Measurements from ENCODE around the gene MPC2.
"Not testable (repeated sequence)": the region's sequence is repeated elsewhere in the genome, so short reads cannot be mapped to it uniquely, and the experiment has no call there.

Gene MPC2

GRCh38 chr1:167934426-167935215, 2.3 kb downstream of the MPC2 start:
- DNase-seq, result no peak

GRCh38 chr1:167933788-167934187, 3.1 kb downstream of the MPC2 start:
- no peak for DNase-seq

GRCh38 chr1:167929725-167930124, 7.1 kb downstream of the MPC2 start:
- DNase-seq, result no peak

GRCh38 chr1:167928919-167929318, 8.0 kb downstream of the MPC2 start:
- not testable (repeated sequence) for DNase-seq

GRCh38 chr1:167928457-167928852, 8.4 kb downstream of the MPC2 start:
- DNase-seq, result no peak

- DNase-seq, result no peak
These were observed 9.7 kb downstream of the MPC2 start for GRCh38 chr1:167927046-167927754.

- DNase-seq, result no peak
These were observed 10.3 kb downstream of the MPC2 start for GRCh38 chr1:167926486-167926997.

- DNase-seq, result no peak
These were observed 12.2 kb downstream of the MPC2 start for GRCh38 chr1:167924543-167925231.

- DNase-seq, result no peak
These were observed 12.8 kb downstream of the MPC2 start for GRCh38 chr1:167924102-167924501.

- no peak for DNase-seq
These were observed 13.4 kb downstream of the MPC2 start for GRCh38 chr1:167923324-167924056.

GRCh38 chr1:167922611-167923074, 14.2 kb downstream of the MPC2 start:
- no peak for DNase-seq

- no peak for DNase-seq
These were observed 14.8 kb downstream of the MPC2 start for GRCh38 chr1:167922023-167922422.

GRCh38 chr1:167916766-167917511, 19.9 kb downstream of the MPC2 start:
- DNase-seq, result no peak

GRCh38 chr1:167915569-167915968, 21.3 kb downstream of the MPC2 start:
- no peak for DNase-seq

GRCh38 chr1:167913895-167914496, 22.9 kb downstream of the MPC2 start, which contains the start of gene ADCY10:
TSS of gene ADCY10 (minus strand) at chr1:167914134. CDS start at chr1:167905140, 8,994 bp downstream.
- no peak for DNase-seq

GRCh38 chr1:167912294-167912693, 24.6 kb downstream of the MPC2 start:
- DNase-seq, result no peak

GRCh38 chr1:167911413-167911812, 25.5 kb downstream of the MPC2 start:
- no peak for DNase-seq

GRCh38 chr1:167910530-167910929, 26.3 kb downstream of the MPC2 start:
- DNase-seq, result no peak

- DNase-seq, result no peak
These were observed 27.1 kb downstream of the MPC2 start for GRCh38 chr1:167909691-167910180.

GRCh38 chr1:167905671-167906070, 31.2 kb downstream of the MPC2 start:
- DNase-seq, result no peak

- DNase-seq, result no peak
These were observed 31.7 kb downstream of the MPC2 start for GRCh38 chr1:167905182-167905581.

All from activated T-cell treated with anti-CD3 and anti-CD28 coated beads, Interleukin-2, amount 50 U/mL, for 48 hours (primary cell).